ENCODE measurements around the gene TBC1D8B. TPM values are rescaled to one million over a fixed set of nuclear protein-coding genes. Genes with fewer than 3 reads are reported as not detected.

Gene TBC1D8B
- total and polyA plus RNA-seq, 2 of the 13 experiments (the other 11 are each of a cell fraction or from before 2014, with no cell fraction given): 6.2 to 7.2 TPM

DNA sequence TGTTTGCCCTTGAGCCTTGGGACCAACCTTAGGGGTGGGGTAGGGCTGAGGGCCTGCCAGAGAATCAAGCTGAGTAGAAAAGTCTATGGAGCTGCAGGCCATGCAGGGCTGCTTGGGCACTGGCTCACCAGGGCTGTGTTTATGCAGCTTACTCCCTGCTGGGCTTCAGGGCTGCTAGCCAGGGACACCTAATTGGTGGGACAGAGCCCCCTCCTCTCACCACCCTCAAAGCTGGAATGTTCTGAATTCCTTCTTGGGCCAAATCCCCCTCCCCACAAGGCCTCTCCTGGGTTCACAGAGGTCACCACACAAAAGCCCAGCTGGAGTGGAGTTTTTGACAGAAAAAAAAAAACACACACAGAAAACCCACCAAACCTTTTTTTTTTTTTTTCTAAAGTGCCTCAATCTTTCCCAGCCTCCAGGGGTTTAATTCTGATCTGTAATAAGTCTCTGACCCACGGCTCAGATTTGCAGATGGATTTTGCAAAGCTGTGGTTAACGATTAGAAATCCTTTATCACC is 117.5 kb downstream of the TBC1D8B start, which contains the start of gene CLDN2:
TSS of gene CLDN2 (plus strand) at position 471 of the 521 bp plus-strand sequence. CDS start 7,827 bp downstream, outside the sequence.
- intact Hi-C loops (cut with micrococcal nuclease; ENCODE audit: unreplicated experiment) (no loop called here), in situ Hi-C loops (cut with HindIII; ENCODE audit: extremely low pct_ligation_motif_present, low pct_unique_long_range_greater_than_20kb) (no loop called here)
- peaks cover 15% of the 10 kb centered on the region for H3K4me1 ChIP-seq (ENCODE audit: insufficient read depth, low read length)
- H2AFZ ChIP-seq (ENCODE audit: low read length): no peak within 1 kb of the TSS
- no peaks in the 10 kb centered on the region for H3K27me3 ChIP-seq (ENCODE audit: control insufficient read depth in 1 of 2, insufficient read depth in 2 of 2, low read length in 2 of 2)
- H3K9ac ChIP-seq (ENCODE audit: insufficient read depth, low read depth, low read length): no peak within 1 kb of the TSS
- H3K79me2 ChIP-seq (ENCODE audit: insufficient read depth, low read length): no peaks in the 10 kb centered on the region
- BruUV-seq (replicated peaks): no TSS peak
- ATAC-seq: peak; percentile 73
- no peaks in the 10 kb centered on the region for H3K9me3 ChIP-seq (ENCODE audit: low read length)
- peak; percentile 12 for FAIRE-seq
- no peak within 1 kb of the TSS for H3K4me3 ChIP-seq (replicated peaks in 1 of 3; ENCODE audit: insufficient read depth in 1 of 3, low read depth in 2 of 3, low read length in 3 of 3)
- POLR2A ChIA-PET: interaction anchor here (1.0 kb wide), 1 partner anchor 14 kb away, joined by 3 read pairs; no protein-coding TSS in a partner anchor
- no peaks in the 10 kb centered on the region for H3K36me3 ChIP-seq (replicated peaks in 1 of 2; ENCODE audit: control insufficient read depth in 1 of 2, insufficient read depth in 2 of 2, low read length in 2 of 2)
- DNase-seq (ENCODE audit: low spot score): peak; percentile 23
- CTCF ChIA-PET (ENCODE audit: low intra/inter-chr PET ratio, low total read pairs): no interaction called here
- H3K4me2 ChIP-seq (ENCODE audit: low read depth, low read length): peak within 1 kb of the TSS; percentile 12; the same call in 1 of the 2 replicates
- WGBS (ENCODE audit: low lambda C conversion rate): 15% methylated on average over 2 of the region's 2 CpGs
- TF ChIP-seq, protein P1, sequence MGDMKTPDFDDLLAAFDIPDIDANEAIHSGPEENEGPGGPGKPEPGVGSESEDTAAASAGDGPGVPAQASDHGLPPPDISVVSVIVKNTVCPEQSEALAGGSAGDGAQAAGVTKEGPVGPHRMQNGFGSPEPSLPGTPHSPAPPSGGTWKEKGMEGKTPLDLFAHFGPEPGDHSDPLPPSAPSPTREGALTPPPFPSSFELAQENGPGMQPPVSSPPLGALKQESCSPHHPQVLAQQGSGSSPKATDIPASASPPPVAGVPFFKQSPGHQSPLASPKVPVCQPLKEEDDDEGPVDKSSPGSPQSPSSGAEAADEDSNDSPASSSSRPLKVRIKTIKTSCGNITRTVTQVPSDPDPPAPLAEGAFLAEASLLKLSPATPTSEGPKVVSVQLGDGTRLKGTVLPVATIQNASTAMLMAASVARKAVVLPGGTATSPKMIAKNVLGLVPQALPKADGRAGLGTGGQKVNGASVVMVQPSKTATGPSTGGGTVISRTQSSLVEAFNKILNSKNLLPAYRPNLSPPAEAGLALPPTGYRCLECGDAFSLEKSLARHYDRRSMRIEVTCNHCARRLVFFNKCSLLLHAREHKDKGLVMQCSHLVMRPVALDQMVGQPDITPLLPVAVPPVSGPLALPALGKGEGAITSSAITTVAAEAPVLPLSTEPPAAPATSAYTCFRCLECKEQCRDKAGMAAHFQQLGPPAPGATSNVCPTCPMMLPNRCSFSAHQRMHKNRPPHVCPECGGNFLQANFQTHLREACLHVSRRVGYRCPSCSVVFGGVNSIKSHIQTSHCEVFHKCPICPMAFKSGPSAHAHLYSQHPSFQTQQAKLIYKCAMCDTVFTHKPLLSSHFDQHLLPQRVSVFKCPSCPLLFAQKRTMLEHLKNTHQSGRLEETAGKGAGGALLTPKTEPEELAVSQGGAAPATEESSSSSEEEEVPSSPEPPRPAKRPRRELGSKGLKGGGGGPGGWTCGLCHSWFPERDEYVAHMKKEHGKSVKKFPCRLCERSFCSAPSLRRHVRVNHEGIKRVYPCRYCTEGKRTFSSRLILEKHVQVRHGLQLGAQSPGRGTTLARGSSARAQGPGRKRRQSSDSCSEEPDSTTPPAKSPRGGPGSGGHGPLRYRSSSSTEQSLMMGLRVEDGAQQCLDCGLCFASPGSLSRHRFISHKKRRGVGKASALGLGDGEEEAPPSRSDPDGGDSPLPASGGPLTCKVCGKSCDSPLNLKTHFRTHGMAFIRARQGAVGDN (CRISPR knock-in tag; IDR thresholded peaks at IDR 0.05): peak; percentile 20; the same call in 1 of the 2 replicates
- TF ChIP-seq, protein P2, sequence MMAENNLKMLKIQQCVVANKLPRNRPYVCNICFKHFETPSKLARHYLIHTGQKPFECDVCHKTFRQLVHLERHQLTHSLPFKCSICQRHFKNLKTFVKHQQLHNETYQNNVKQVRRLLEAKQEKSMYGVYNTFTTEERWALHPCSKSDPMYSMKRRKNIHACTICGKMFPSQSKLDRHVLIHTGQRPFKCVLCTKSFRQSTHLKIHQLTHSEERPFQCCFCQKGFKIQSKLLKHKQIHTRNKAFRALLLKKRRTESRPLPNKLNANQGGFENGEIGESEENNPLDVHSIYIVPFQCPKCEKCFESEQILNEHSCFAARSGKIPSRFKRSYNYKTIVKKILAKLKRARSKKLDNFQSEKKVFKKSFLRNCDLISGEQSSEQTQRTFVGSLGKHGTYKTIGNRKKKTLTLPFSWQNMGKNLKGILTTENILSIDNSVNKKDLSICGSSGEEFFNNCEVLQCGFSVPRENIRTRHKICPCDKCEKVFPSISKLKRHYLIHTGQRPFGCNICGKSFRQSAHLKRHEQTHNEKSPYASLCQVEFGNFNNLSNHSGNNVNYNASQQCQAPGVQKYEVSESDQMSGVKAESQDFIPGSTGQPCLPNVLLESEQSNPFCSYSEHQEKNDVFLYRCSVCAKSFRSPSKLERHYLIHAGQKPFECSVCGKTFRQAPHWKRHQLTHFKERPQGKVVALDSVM (CRISPR knock-in tag; IDR thresholded peaks at IDR 0.05): no peak
- no peak for TF ChIP-seq POLR2A (IDR thresholded peaks at IDR 0.05; ENCODE audit: insufficient read depth in 1 of 2, low read depth in 2 of 2, low read length in 2 of 2)
- H3K27ac ChIP-seq (ENCODE audit: extremely low read length, insufficient read depth, low read length): no peak within 1 kb of the TSS
- H4K20me1 ChIP-seq (ENCODE audit: insufficient read depth, low read length): no peaks in the 10 kb centered on the region

All from HepG2 (cell line).